Panc1 (cell line): Measurements from ENCODE around the gene NOMO2. TPM values are rescaled to one million over a fixed set of nuclear protein-coding genes. Genes with fewer than 3 reads are reported as not detected.
A peak's percentile ranks its signal among the peaks of the same experiment; 100 is the strongest.
"Not testable (repeated sequence)": the region's sequence is repeated elsewhere in the genome, so short reads cannot be mapped to it uniquely, and the experiment has no call there.

ENCODE experiments used
- ATAC-seq: fragments of 200-7000 bp; cut with Tn5 transposase; 2 replicates; pipeline ENCODE4 v1.9.1; 2020; ENCODE audit warnings: mild to moderate bottlenecking, moderate library complexity
- BruUV-seq: library from RNA; stranded (reverse); fragments of 400-500 nt; replicated peaks from 2 replicates; lab custom pipeline; 2021; lab: Mats Ljungman, UMichigan
- CTCF ChIA-PET: fragments of 300-600 bp; sonication (Branson Sonifier 250); formaldehyde crosslinking; loops from one replicate; lab custom pipeline; 2022; ENCODE audit warnings: antibody characterized with exemption; lab: Charles Lee
- POLR2A ChIA-PET: fragments of 300-600 bp; sonication (Branson Sonifier 250); formaldehyde crosslinking; loops from one replicate; lab custom pipeline; 2022; ENCODE audit warnings: antibody characterized with exemption; lab: Charles Lee
- DNase-seq: peaks from one replicate; pipeline ENCODE4 v3.0.0-alpha.2; 2010; ENCODE audit warnings: low read depth, low spot score
- H3K27ac ChIP-seq: 2 replicates; pipeline ENCODE4 v1.5.1; 2011; ENCODE audit warnings: mild to moderate bottlenecking, low read length, inconsistent platforms
- H3K27me3 ChIP-seq: fragments of 200-500 bp; sonication (Bioruptor generic); 2 replicates; pipeline ENCODE4 v1.6.0; 2014; ENCODE audit warnings: low read length, inconsistent platforms; ENCODE audit not compliant: control insufficient read depth, insufficient read depth
- H3K36me3 ChIP-seq: fragments of 200-500 bp; sonication (Bioruptor generic); 2 replicates; pipeline ENCODE4 v1.5.1; 2014; ENCODE audit warnings: inconsistent platforms, mild to moderate bottlenecking, low read length, moderate library complexity; ENCODE audit not compliant: control insufficient read depth, insufficient read depth
- H3K4me1 ChIP-seq: 2 replicates; pipeline ENCODE4 v1.5.1; 2011; ENCODE audit warnings: inconsistent platforms, mild to moderate bottlenecking, low read length, moderate library complexity; ENCODE audit not compliant: control insufficient read depth, insufficient read depth
- H3K4me3 ChIP-seq, 2 experiments: 2 replicates each; pipeline ENCODE4 v1.5.1; 2011 to 2012; ENCODE audit warnings: low read depth in 2 of 2, low read length in 2 of 2, mild to moderate bottlenecking in 2 of 2, inconsistent platforms in 1 of 2, moderate library complexity in 1 of 2
- H3K9me3 ChIP-seq: fragments of 200-500 bp; sonication (Bioruptor generic); 2 replicates; pipeline ENCODE4 v1.5.1; 2014; ENCODE audit warnings: low read depth, mild to moderate bottlenecking, inconsistent platforms, low read length, moderate library complexity; ENCODE audit not compliant: control insufficient read depth, insufficient read depth
- CTCF ChIP-seq: fragments of 450-650 bp; IDR thresholded peaks from 2 replicates; pipeline ENCODE4 v1.5.1; 2017; ENCODE audit warnings: mild to moderate bottlenecking
- in situ Hi-C: cut with HindIII; loops from 2 replicates; pipeline ENCODE4 v1.10.0; 2016; ENCODE audit warnings: low sequenced_read_pairs, low pct_unique_long_range_greater_than_20kb
- intact Hi-C: fragments of 100-400 bp; cut with micrococcal nuclease; formaldehyde crosslinking; loops from one replicate; pipeline ENCODE4 v1.10.0; 2022; ENCODE audit not compliant: unreplicated experiment
- total RNA-seq: library from RNA; stranded (reverse); gene quantifications from one replicate; pipeline ENCODE4 v1.2.1, GENCODE V29; 2021; ENCODE audit not compliant: unreplicated experiment

Gene NOMO2
- total RNA-seq, 1 experiment from 2014 or later, result 293 TPM

GRCh38 chr16:18537004-18537403, 24.9 kb downstream of the NOMO2 start:
- peak; percentile 91 for ATAC-seq
- peak; percentile 69 for TF ChIP-seq CTCF
- POLR2A ChIA-PET, H3K27me3 ChIP-seq, H3K36me3 ChIP-seq, intact Hi-C loops, H3K27ac ChIP-seq, H3K4me3 ChIP-seq, BruUV-seq, DNase-seq, H3K4me1 ChIP-seq, CTCF ChIA-PET, H3K9me3 ChIP-seq, in situ Hi-C loops: not testable (repeated sequence)

- H3K4me1 ChIP-seq, H3K27me3 ChIP-seq, in situ Hi-C loops, POLR2A ChIA-PET, H3K4me3 ChIP-seq, H3K9me3 ChIP-seq, H3K27ac ChIP-seq, BruUV-seq, CTCF ChIA-PET, H3K36me3 ChIP-seq, intact Hi-C loops, ATAC-seq, DNase-seq: not testable (repeated sequence)
Measured at GRCh38 chr16:18535519-18536168, 26.3 kb downstream of the NOMO2 start.

GRCh38 chr16:18534308-18534707, 27.6 kb downstream of the NOMO2 start:
- H3K9me3 ChIP-seq, CTCF ChIA-PET, ATAC-seq, H3K4me3 ChIP-seq, DNase-seq, in situ Hi-C loops, BruUV-seq, H3K27ac ChIP-seq, H3K36me3 ChIP-seq, H3K27me3 ChIP-seq, intact Hi-C loops, POLR2A ChIA-PET, H3K4me1 ChIP-seq: not testable (repeated sequence)

GRCh38 chr16:18531323-18531722, 30.6 kb downstream of the NOMO2 start:
- H3K4me3 ChIP-seq, in situ Hi-C loops, BruUV-seq, CTCF ChIA-PET, POLR2A ChIA-PET, H3K27me3 ChIP-seq, H3K4me1 ChIP-seq, H3K36me3 ChIP-seq, ATAC-seq, DNase-seq, H3K27ac ChIP-seq, H3K9me3 ChIP-seq, intact Hi-C loops: not testable (repeated sequence)

- CTCF ChIA-PET, in situ Hi-C loops, H3K4me3 ChIP-seq, POLR2A ChIA-PET, H3K9me3 ChIP-seq, H3K27me3 ChIP-seq, H3K27ac ChIP-seq, H3K36me3 ChIP-seq, BruUV-seq, DNase-seq, intact Hi-C loops, H3K4me1 ChIP-seq, ATAC-seq: not testable (repeated sequence)
Measured at GRCh38 chr16:18530329-18530728, 31.6 kb downstream of the NOMO2 start.

- POLR2A ChIA-PET, intact Hi-C loops, H3K36me3 ChIP-seq, H3K4me3 ChIP-seq, H3K4me1 ChIP-seq, H3K9me3 ChIP-seq, ATAC-seq, DNase-seq, in situ Hi-C loops, H3K27me3 ChIP-seq, H3K27ac ChIP-seq, BruUV-seq, CTCF ChIA-PET: not testable (repeated sequence)
Measured at GRCh38 chr16:18526547-18526946, 35.4 kb downstream of the NOMO2 start.

- H3K4me1 ChIP-seq, in situ Hi-C loops, CTCF ChIA-PET, H3K9me3 ChIP-seq, ATAC-seq, DNase-seq, intact Hi-C loops, H3K36me3 ChIP-seq, BruUV-seq, H3K27ac ChIP-seq, H3K4me3 ChIP-seq, H3K27me3 ChIP-seq, POLR2A ChIA-PET: not testable (repeated sequence)
Measured at GRCh38 chr16:18525882-18526482, 35.9 kb downstream of the NOMO2 start.
